Upper lobe of right lung (tissue), 1 donor: ENCODE measurements around the gene KCNMA1. TPM values are rescaled to one million over a fixed set of nuclear protein-coding genes. Genes with fewer than 3 reads are reported as not detected.

Source experiments
- ATAC-seq: fragments of 200-7000 bp; cut with Tn5 transposase; one replicate; pipeline ENCODE4 v1.9.1; 2020; ENCODE audit warnings: mild to moderate bottlenecking, moderate library complexity
- DNase-seq: peaks from one replicate; pipeline ENCODE4 v3.0.0-alpha.2; 2020
- H3K27ac ChIP-seq: fragments of 200-600 bp; one replicate; pipeline ENCODE4 v1.8.0; 2022
- H3K27me3 ChIP-seq: fragments of 200-600 bp; one replicate; pipeline ENCODE4 v1.8.0; 2022; ENCODE audit warnings: mild to moderate bottlenecking
- H3K36me3 ChIP-seq: fragments of 200-600 bp; one replicate; pipeline ENCODE4 v1.8.0; 2022
- H3K4me1 ChIP-seq: fragments of 200-600 bp; one replicate; pipeline ENCODE4 v1.8.0; 2022
- H3K4me3 ChIP-seq: fragments of 200-600 bp; one replicate; pipeline ENCODE4 v1.8.0; 2022; ENCODE audit warnings: mild to moderate bottlenecking
- H3K9me3 ChIP-seq: fragments of 200-600 bp; one replicate; pipeline ENCODE4 v1.8.0; 2022
- CTCF ChIP-seq: fragments of 200-600 bp; IDR thresholded peaks from one replicate; pipeline ENCODE4 v1.8.0; 2022; ENCODE audit warnings: antibody characterized with exemption
- intact Hi-C: fragments of 100-400 bp; cut with DNase I; formaldehyde crosslinking; loops from one replicate; pipeline ENCODE4 v1.11.0; 2022
- total RNA-seq: library from RNA; stranded (reverse); fragmentation: NEBNext Ultra II Directional; extraction: Animal tissue kit (Norgen Biotek cat#: 25700); gene quantifications from one replicate; pipeline ENCODE4 v1.2.1, GENCODE V29; 2021
- donor health status: DM: no; HTN: yes; CAD: no; lungs with severe emphysema.

KCNMA1 gene
- total RNA-seq, 1 donor from 2014 or later: 26.3 TPM

GRCh38 chr10:77334501-77334900, 303.1 kb downstream of the KCNMA1 start:
- DNase-seq: no peak
- H3K4me1 ChIP-seq: no peaks in the 10 kb centered on the region
- no peaks in the 10 kb centered on the region for H3K27me3 ChIP-seq
- H3K27ac ChIP-seq: no peak overlapping the region
- TF ChIP-seq CTCF: no peak
- H3K4me3 ChIP-seq: no peak overlapping the region
- no peak for ATAC-seq
- no peaks in the 10 kb centered on the region for H3K36me3 ChIP-seq
- intact Hi-C loops: no loop called here
- no peaks in the 10 kb centered on the region for H3K9me3 ChIP-seq

GRCh38 chr10:77333610-77334340, 303.8 kb downstream of the KCNMA1 start:
- no peak for TF ChIP-seq CTCF
- no peaks in the 10 kb centered on the region for H3K36me3 ChIP-seq
- no peak overlapping the region for H3K4me3 ChIP-seq
- H3K4me1 ChIP-seq: no peaks in the 10 kb centered on the region
- DNase-seq: no peak
- intact Hi-C loops: no loop called here
- H3K27me3 ChIP-seq: peaks cover under 1% of the 10 kb centered on the region
- H3K27ac ChIP-seq: no peak overlapping the region
- no peak for ATAC-seq
- H3K9me3 ChIP-seq: no peaks in the 10 kb centered on the region

DNA sequence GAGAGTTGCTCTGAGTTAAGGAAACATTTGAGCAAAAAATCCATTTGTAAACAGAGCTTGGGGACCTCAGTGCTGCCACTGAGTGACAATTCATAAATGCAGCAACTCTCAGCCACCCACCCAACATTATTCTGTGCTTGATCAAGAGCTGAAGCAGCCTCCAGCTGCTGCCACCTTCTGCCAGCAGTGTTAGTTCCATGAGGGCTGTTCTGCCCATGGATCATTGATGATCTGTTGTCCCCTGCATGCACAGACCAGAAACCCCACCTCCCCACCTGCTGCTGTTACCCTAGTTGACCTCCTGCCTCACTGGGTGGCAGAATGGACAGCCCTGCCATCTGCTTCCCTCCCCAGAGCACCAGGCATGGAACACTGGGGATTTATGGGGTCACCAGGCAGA, 305.4 kb downstream of the KCNMA1 start:
- H3K4me1 ChIP-seq: no peaks in the 10 kb centered on the region
- no peaks in the 10 kb centered on the region for H3K36me3 ChIP-seq
- no peak for TF ChIP-seq CTCF
- H3K27ac ChIP-seq: no peak overlapping the region
- DNase-seq (no peak), ATAC-seq (no peak)
- H3K4me3 ChIP-seq: no peak overlapping the region
- peaks cover 7% of the 10 kb centered on the region for H3K27me3 ChIP-seq
- intact Hi-C loops: no loop called here
- H3K9me3 ChIP-seq: no peaks in the 10 kb centered on the region

DNA sequence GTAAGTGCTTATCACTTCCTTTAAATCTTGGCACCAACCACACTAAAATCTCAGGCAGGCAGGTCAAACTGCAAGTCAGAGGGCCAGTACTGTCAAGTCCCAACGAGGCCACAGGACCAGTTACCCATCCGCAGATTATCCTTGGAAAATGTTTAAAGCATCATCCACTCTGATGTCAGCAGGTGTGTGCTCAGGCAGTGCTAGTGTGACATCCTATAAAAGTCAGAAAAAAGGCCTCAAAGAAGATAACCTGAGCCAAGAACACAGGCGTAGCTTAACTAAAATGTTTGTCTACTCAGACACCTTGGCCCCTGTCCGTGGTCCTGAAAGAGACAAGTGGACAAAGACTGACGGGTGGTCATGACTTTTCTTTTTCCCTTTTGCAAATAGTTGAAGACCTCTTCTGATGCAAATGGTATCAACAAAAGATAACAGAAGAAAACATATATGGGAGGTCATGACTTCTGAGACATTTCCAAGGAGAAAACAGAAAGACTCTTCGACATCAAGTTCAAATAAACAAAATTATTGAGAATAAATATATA, 309.3 kb downstream of the KCNMA1 start:
- Histone ChIP-seq H3K4me1 (no peaks in the 10 kb centered on the region), H3K27me3 (peaks cover 7% of the 10 kb centered on the region), H3K9me3 (no peaks in the 10 kb centered on the region), H3K27ac (no peak overlapping the region), H3K4me3 (no peak overlapping the region), H3K36me3 (no peaks in the 10 kb centered on the region)
- intact Hi-C loops: no loop called here
- DNase-seq: no peak
- no peak for TF ChIP-seq CTCF
- ATAC-seq: no peak

DNA sequence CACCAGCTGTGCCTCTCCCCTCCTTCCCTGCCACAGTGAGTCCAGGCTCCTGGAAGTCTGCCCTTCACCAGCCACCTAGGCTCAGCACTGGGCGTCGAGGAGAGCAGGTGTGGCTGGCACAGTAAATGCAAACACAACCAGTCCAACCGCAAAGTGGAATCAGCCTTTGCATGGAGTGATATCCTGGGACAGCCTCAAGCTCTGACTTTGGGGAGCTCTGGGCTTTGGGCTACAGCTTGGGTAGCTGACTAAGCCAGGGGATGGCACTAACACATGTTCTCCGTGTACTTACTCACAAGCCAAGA, 312.4 kb downstream of the KCNMA1 start:
- Histone ChIP-seq H3K9me3 (no peaks in the 10 kb centered on the region), H3K27ac (no peak overlapping the region), H3K36me3 (no peaks in the 10 kb centered on the region), H3K4me3 (no peak overlapping the region), H3K27me3 (peaks cover 7% of the 10 kb centered on the region), H3K4me1 (no peaks in the 10 kb centered on the region)
- intact Hi-C loops: no loop called here
- ATAC-seq: no peak
- no peak for DNase-seq
- TF ChIP-seq CTCF: no peak
